IgD-negative memory B cell (primary cell): ENCODE data around the gene NID1. TPM values are rescaled to one million over a fixed set of nuclear protein-coding genes. Genes with fewer than 3 reads are reported as not detected.
"Not testable (repeated sequence)": the region's sequence is repeated elsewhere in the genome, so short reads cannot be mapped to it uniquely, and the experiment has no call there.

ENCODE experiments used
- H3K27ac Mint-ChIP-seq, 3 donors: one replicate each; pipeline ENCODE4 v1.8.0; 2020 to 2022; ENCODE audit warnings: mild to moderate bottlenecking in 3 of 3, mixed read lengths in 3 of 3, moderate library complexity in 1 of 3
- H3K27me3 Mint-ChIP-seq: one replicate; pipeline ENCODE4 v1.8.0; 2021; ENCODE audit warnings: mixed read lengths
- H3K36me3 Mint-ChIP-seq: one replicate; pipeline ENCODE4 v1.8.0; 2020; ENCODE audit warnings: mild to moderate bottlenecking, mixed read lengths
- H3K4me1 Mint-ChIP-seq, 3 donors: one replicate each; pipeline ENCODE4 v1.8.0; 2020 to 2022; ENCODE audit warnings: mixed read lengths in 3 of 3, mild to moderate bottlenecking in 1 of 3
- H3K4me3 Mint-ChIP-seq, 4 donors: one replicate each; pipeline ENCODE4 v1.8.0; 2020 to 2022; ENCODE audit warnings: mild to moderate bottlenecking in 4 of 4, mixed read lengths in 4 of 4, moderate library complexity in 3 of 4
- H3K9me3 Mint-ChIP-seq, 3 donors: one replicate each; pipeline ENCODE4 v1.8.0; 2020 to 2021; ENCODE audit warnings: mixed read lengths in 3 of 3, mild to moderate bottlenecking in 1 of 3
- polyA plus RNA-seq: library from polyadenylated mRNA; unstranded; fragments of 300-500 nt; fragmentation: Illumina TruSeq; gene quantifications from one replicate; pipeline ENCODE4 v1.2.3, GENCODE V29; 2021

NID1 gene
- polyA plus RNA-seq, 1 donor from 2014 or later = not detected

- Mint-ChIP-seq H3K27me3 (peaks cover 4% of the 10 kb centered on the region), H3K36me3 (no peaks in the 10 kb centered on the region), H3K4me1 (no peaks in the 10 kb centered on the region), H3K27ac (no peak overlapping the region), H3K9me3 (peaks cover 1 to 4% (median 3%) of the 10 kb centered on the region in 3 donors), H3K4me3 (no peak overlapping the region)
These were observed 17.6 kb upstream of the NID1 start for GRCh38 chr1:236082526-236082925.

GRCh38 chr1:236081546-236082227 lies 16.8 kb upstream of the NID1 start:
- Mint-ChIP-seq H3K4me1 (no peaks in the 10 kb centered on the region), H3K27ac (no peak overlapping the region), H3K36me3 (no peaks in the 10 kb centered on the region), H3K27me3 (peaks cover 4% of the 10 kb centered on the region), H3K4me3 (no peak overlapping the region), H3K9me3 (peaks cover 0 to 4% (median 2%) of the 10 kb centered on the region in 3 donors)

DNA sequence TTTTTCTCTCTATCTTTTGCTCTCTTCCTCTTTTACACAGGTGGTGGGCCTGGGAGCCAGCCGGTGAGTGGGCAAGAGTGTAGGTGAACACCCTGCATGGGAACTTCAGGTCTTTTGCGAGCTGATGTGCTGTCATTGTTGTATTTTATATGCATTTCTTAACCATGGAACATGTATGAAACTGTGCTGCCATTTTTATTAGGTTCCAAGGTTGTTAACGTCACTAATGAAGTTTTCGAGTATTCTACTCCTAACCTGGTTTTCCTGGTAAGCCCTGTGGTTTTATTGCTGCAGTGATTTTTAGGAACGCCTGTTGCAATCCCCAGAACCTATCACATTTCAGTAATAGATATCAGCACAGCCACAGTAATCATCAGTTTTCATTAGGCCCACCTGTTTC lies 14.8 kb upstream of the NID1 start:
- H3K9me3 Mint-ChIP-seq = no peaks in the 10 kb centered on the region
- H3K4me1 Mint-ChIP-seq = no peaks in the 10 kb centered on the region
- H3K27me3 Mint-ChIP-seq = peaks cover 7% of the 10 kb centered on the region
- no peaks in the 10 kb centered on the region for H3K36me3 Mint-ChIP-seq
- H3K4me3 Mint-ChIP-seq = no peak overlapping the region
- H3K27ac Mint-ChIP-seq = no peak overlapping the region

GRCh38 chr1:236078993-236079392 lies 14.1 kb upstream of the NID1 start:
- no peaks in the 10 kb centered on the region for H3K4me1 Mint-ChIP-seq
- no peaks in the 10 kb centered on the region for H3K9me3 Mint-ChIP-seq
- peaks cover 7% of the 10 kb centered on the region for H3K27me3 Mint-ChIP-seq
- no peak overlapping the region for H3K27ac Mint-ChIP-seq
- no peak overlapping the region for H3K4me3 Mint-ChIP-seq
- peaks cover 1% of the 10 kb centered on the region for H3K36me3 Mint-ChIP-seq

- H3K4me1 Mint-ChIP-seq, H3K36me3 Mint-ChIP-seq, H3K4me3 Mint-ChIP-seq, H3K27ac Mint-ChIP-seq, H3K9me3 Mint-ChIP-seq, H3K27me3 Mint-ChIP-seq: not testable (repeated sequence)
These were observed 13.2 kb upstream of the NID1 start for GRCh38 chr1:236078077-236078476.

- no peak overlapping the region for H3K4me3 Mint-ChIP-seq
- no peaks in the 10 kb centered on the region for H3K4me1 Mint-ChIP-seq
- H3K36me3 Mint-ChIP-seq = peaks cover 1% of the 10 kb centered on the region
- H3K27ac Mint-ChIP-seq = no peak overlapping the region
- peaks cover 6% of the 10 kb centered on the region for H3K27me3 Mint-ChIP-seq
- peaks cover 2 to 3% (median 2%) of the 10 kb centered on the region in 3 donors for H3K9me3 Mint-ChIP-seq
These were observed 11.0 kb upstream of the NID1 start for GRCh38 chr1:236075848-236076247.

DNA sequence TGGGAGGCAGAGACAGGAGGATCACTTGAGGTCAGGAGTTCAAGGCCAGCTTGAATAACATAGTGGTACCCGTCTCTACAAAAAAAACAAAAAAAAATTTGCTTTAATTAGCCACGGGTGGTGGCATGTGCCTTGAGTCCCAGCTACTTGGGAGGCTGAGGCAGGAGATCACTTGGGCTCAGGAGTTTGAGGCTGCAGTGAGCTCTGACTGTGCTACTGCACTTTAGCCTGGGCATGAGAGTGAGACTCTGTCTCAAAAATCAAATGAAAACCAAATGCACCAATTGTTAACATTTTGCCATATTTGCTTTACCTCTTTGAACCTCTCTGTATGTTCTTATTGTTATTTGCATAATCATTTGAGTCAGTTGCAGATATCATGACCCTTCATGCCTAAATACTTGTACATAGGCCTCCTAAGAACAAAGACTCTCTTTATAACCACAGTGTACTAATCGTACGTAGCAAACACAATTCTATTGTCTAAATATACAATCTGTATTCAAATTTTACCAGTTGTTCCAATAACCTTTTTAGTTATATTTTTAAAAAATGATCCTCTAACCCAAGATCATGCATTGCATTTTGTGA lies 8.5 kb upstream of the NID1 start:
- Mint-ChIP-seq H3K27me3 (peaks cover 6% of the 10 kb centered on the region), H3K4me1 (no peaks in the 10 kb centered on the region), H3K4me3 (no peak overlapping the region), H3K36me3 (peaks cover 1% of the 10 kb centered on the region), H3K27ac (no peak overlapping the region), H3K9me3 (peaks cover 4 to 9% (median 6%) of the 10 kb centered on the region in 3 donors)

DNA sequence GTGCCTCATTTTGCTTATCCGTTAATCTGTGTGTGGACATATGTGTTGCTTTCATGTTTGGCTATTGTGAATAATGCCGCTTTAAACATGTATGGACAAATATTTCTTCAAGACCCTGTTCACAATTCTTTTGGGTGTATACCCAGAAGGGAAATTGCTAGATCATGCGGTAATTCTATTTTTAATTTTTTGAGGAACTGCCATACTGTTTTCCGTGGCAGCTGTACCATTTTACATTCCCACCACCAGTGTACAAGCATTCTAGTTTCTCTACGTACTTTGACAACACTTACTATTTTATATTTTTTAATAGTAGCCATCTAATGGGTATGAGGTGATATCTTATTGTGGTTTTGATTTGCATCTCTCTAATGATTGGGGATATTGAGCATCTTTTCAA lies 7.1 kb upstream of the NID1 start:
- Mint-ChIP-seq H3K27ac (no peak overlapping the region), H3K4me3 (no peak overlapping the region), H3K27me3 (peaks cover 7% of the 10 kb centered on the region), H3K9me3 (peaks cover 4 to 9% (median 6%) of the 10 kb centered on the region in 3 donors), H3K36me3 (peaks cover 1% of the 10 kb centered on the region), H3K4me1 (peaks cover 1 to 5% (median 2%) of the 10 kb centered on the region in 3 donors)

DNA sequence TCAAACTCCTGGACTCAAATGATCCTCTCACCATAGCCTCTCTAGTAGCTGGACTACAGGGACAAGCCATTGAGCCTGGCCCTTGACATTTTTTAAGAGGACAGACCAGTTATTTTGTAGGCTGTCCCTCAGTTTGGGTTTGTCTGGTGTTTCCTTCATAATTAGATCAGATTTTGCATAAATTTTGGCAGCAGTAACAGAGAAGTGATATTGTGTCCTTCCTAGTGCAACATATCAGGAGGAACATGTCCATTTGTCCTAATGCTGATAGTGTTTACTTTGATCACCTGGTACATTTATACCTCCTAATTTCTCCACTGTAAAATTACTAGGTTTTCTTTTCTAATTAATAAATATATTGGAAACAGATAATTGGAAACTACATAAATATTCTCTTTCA lies 5.9 kb upstream of the NID1 start:
- Mint-ChIP-seq H3K36me3 (peaks cover 1% of the 10 kb centered on the region), H3K4me3 (no peak overlapping the region), H3K27ac (no peak overlapping the region), H3K27me3 (peaks cover 14% of the 10 kb centered on the region), H3K9me3 (peaks cover 4 to 9% (median 6%) of the 10 kb centered on the region in 3 donors), H3K4me1 (peaks cover 12 to 16% (median 13%) of the 10 kb centered on the region in 3 donors)

DNA sequence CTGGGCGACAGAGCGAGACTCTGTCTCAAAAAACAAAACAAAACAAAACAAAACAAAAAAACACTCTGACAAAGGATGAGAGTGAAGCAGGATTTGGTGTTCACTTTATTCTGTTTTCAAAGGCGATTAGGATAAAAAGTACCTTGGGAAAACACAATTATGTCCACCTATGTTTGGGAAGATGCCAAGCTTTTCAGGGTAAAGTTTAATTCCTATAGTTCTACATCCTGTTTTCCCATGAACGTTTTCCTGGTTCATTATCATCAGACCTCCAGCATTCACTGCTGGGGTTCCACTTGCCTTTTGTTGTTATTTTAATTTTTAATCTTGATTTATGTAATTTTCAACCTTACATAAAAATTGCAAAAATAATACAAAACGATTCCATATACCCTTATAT lies 4.9 kb upstream of the NID1 start:
- H3K27me3 Mint-ChIP-seq = peaks cover 16% of the 10 kb centered on the region
- H3K36me3 Mint-ChIP-seq = peaks cover 1% of the 10 kb centered on the region
- H3K27ac Mint-ChIP-seq = no peak overlapping the region
- peaks cover 13 to 19% (median 14%) of the 10 kb centered on the region in 3 donors for H3K4me1 Mint-ChIP-seq
- H3K9me3 Mint-ChIP-seq = peaks cover 4 to 9% (median 6%) of the 10 kb centered on the region in 3 donors
- no peak overlapping the region for H3K4me3 Mint-ChIP-seq

DNA sequence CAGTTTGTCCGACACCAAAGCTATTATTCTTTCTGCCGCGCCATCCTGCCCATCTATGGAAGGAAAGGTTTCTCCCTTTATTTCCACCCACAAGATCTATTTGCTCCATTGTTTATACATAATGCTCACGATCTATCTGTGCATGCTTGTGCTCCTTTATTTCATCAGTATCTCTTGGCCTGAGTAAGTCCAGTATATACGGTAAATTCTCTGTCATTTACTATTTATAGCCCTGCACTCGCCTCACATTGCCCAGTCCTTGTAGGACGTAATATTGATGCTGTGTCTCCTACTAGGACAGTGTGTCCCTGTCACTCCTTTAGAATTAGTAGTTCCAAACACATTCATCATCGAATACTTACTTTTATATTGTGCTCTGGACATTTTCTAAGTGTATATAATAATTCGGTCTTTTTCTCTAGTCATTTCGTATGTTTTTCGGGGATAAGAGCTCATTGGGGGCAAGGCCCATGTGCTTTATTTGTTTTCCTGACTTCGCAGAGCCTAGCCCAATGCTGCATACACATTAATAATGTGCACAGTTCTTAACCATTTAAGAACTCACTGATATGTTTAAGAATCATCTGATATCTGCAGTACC lies 3.1 kb upstream of the NID1 start:
- H3K36me3 Mint-ChIP-seq = no peaks in the 10 kb centered on the region
- peaks cover 14 to 19% (median 16%) of the 10 kb centered on the region in 3 donors for H3K4me1 Mint-ChIP-seq
- H3K9me3 Mint-ChIP-seq = peaks cover 4 to 9% (median 6%) of the 10 kb centered on the region in 3 donors
- H3K27ac Mint-ChIP-seq = no peak overlapping the region
- H3K27me3 Mint-ChIP-seq = peaks cover 28% of the 10 kb centered on the region
- H3K4me3 Mint-ChIP-seq = no peak overlapping the region

- Mint-ChIP-seq H3K27ac (peak overlapping the region in 2 of 3 donors; percentile 14 to 41), H3K27me3 (peaks cover 35% of the 10 kb centered on the region), H3K4me3 (peak overlapping the region; percentile 19 to 69 (median 36)), H3K9me3 (peaks cover 4 to 9% (median 6%) of the 10 kb centered on the region in 3 donors), H3K4me1 (peaks cover 14 to 19% (median 16%) of the 10 kb centered on the region in 3 donors), H3K36me3 (peaks cover 1% of the 10 kb centered on the region)
These were observed 2.0 kb upstream of the NID1 start for GRCh38 chr1:236066828-236067386.

- Mint-ChIP-seq H3K4me3 (peak overlapping the region in 2 of 4 donors; percentile 16 to 50), H3K27ac (peak overlapping the region in 1 of 3 donors; percentile 41), H3K36me3 (peaks cover 1% of the 10 kb centered on the region), H3K4me1 (peaks cover 14 to 19% (median 16%) of the 10 kb centered on the region in 3 donors), H3K9me3 (peaks cover 2 to 8% (median 4%) of the 10 kb centered on the region in 3 donors), H3K27me3 (peaks cover 40% of the 10 kb centered on the region)
These were observed 1.2 kb upstream of the NID1 start for GRCh38 chr1:236066054-236066453.

DNA sequence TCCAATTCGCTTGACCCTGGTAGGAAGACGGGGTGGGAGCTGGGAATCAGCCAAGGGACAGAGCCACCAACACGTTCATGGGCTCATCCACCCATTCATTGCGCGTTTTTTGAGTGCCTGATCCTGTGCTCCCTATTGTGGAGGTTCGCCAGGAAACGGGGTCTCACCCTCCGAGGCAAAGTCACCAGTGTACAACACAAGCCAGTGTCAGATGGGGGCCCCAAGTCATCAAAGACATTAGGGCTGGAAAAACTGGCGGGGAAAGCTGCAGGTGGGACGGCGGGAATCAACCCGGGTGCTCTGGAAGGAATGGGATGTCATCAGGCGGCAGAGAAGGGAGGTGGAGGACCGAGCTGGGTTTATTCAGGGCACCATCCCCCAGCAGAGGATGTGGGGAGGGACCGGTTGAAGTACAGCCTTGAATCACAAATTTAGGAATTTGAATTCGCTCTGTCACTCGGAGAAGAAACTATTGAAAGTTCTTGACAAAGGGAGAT lies 667 bp upstream of the NID1 start:
- no peak overlapping the region for H3K27ac Mint-ChIP-seq
- peaks cover 44% of the 10 kb centered on the region for H3K27me3 Mint-ChIP-seq
- peaks cover 14 to 19% (median 16%) of the 10 kb centered on the region in 3 donors for H3K4me1 Mint-ChIP-seq
- peaks cover 0 to 7% (median 3%) of the 10 kb centered on the region in 3 donors for H3K9me3 Mint-ChIP-seq
- peak overlapping the region; percentile 16 to 77 (median 36) for H3K4me3 Mint-ChIP-seq
- H3K36me3 Mint-ChIP-seq = peaks cover 1% of the 10 kb centered on the region
